H9 (cell line): ENCODE measurements around the gene RPP25. TPM values are rescaled to one million over a fixed set of nuclear protein-coding genes. Genes with fewer than 3 reads are reported as not detected.
A peak's percentile ranks its signal among the peaks of the same experiment; 100 is the strongest.

Experiments
- DNase-seq: peaks from one replicate; pipeline ENCODE4 v3.0.0-alpha.2; 2017
- H2AFZ ChIP-seq: one replicate; pipeline ENCODE4 v1.6.1; 2013; ENCODE audit warnings: mild to moderate bottlenecking, low read length, control low read depth, moderate library complexity
- H2AK5ac ChIP-seq: 2 replicates; pipeline ENCODE4 v1.6.1; 2013; ENCODE audit warnings: low read length, control low read depth, mixed read lengths; ENCODE audit not compliant: insufficient read length
- H2BK120ac ChIP-seq: one replicate; pipeline ENCODE4 v1.6.1; 2013; ENCODE audit warnings: low read depth, mild to moderate bottlenecking, low read length, control low read depth, inconsistent platforms; ENCODE audit not compliant: poor library complexity, severe bottlenecking
- H2BK12ac ChIP-seq: 2 replicates; pipeline ENCODE4 v1.6.1; 2013; ENCODE audit warnings: low read length, control low read depth, mixed read lengths, low read depth; ENCODE audit not compliant: insufficient read length
- H2BK15ac ChIP-seq: 2 replicates; pipeline ENCODE4 v1.6.1; 2013; ENCODE audit warnings: low read depth, low read length, control low read depth
- H2BK20ac ChIP-seq: one replicate; pipeline ENCODE4 v1.6.1; 2013; ENCODE audit warnings: low read depth, mild to moderate bottlenecking, low read length, control low read depth, inconsistent platforms; ENCODE audit not compliant: poor library complexity, severe bottlenecking
- H2BK5ac ChIP-seq: 2 replicates; pipeline ENCODE4 v1.6.1; 2013; ENCODE audit warnings: low read length, control low read depth, mixed read lengths; ENCODE audit not compliant: insufficient read length
- H3K14ac ChIP-seq: 2 replicates; pipeline ENCODE4 v1.6.1; 2013; ENCODE audit warnings: low read length, control low read depth; ENCODE audit not compliant: insufficient read depth
- H3K18ac ChIP-seq: 2 replicates; pipeline ENCODE4 v1.6.1; 2013; ENCODE audit warnings: low read depth, mild to moderate bottlenecking, mixed read lengths, low read length, control low read depth; ENCODE audit not compliant: insufficient read length
- H3K23ac ChIP-seq: 2 replicates; pipeline ENCODE4 v1.6.1; 2013; ENCODE audit warnings: low read length, control low read depth, mixed read lengths, low read depth; ENCODE audit not compliant: insufficient read length
- H3K23me2 ChIP-seq: 2 replicates; pipeline ENCODE4 v1.6.1; 2013; ENCODE audit warnings: low read depth, mild to moderate bottlenecking, mixed read lengths, low read length, control low read depth; ENCODE audit not compliant: insufficient read length, poor library complexity, severe bottlenecking
- H3K27ac ChIP-seq: 2 replicates; pipeline ENCODE4 v1.5.1; 2013; ENCODE audit warnings: low read length, control low read depth, mixed read lengths, low read depth; ENCODE audit not compliant: insufficient read length
- H3K27me3 ChIP-seq: 2 replicates; pipeline ENCODE4 v1.6.1; 2013; ENCODE audit warnings: low read length, control low read depth, inconsistent platforms; ENCODE audit not compliant: insufficient read depth
- H3K4ac ChIP-seq: 2 replicates; pipeline ENCODE4 v1.6.1; 2013; ENCODE audit warnings: low read depth, mild to moderate bottlenecking, control low read depth, inconsistent platforms, low read length, moderate library complexity
- H3K4me1 ChIP-seq: 2 replicates; pipeline ENCODE4 v1.6.1; 2013; ENCODE audit warnings: low read length, control low read depth, inconsistent platforms; ENCODE audit not compliant: insufficient read depth
- H3K4me2 ChIP-seq: 2 replicates; pipeline ENCODE4 v1.6.1; 2013; ENCODE audit warnings: low read length, control low read depth, mixed read lengths; ENCODE audit not compliant: insufficient read length, insufficient read depth
- H3K56ac ChIP-seq: 2 replicates; pipeline ENCODE4 v1.6.1; 2013; ENCODE audit warnings: low read depth, mild to moderate bottlenecking, mixed read lengths, low read length, control low read depth; ENCODE audit not compliant: insufficient read length
- H3K79me1 ChIP-seq: 2 replicates; pipeline ENCODE4 v1.6.1; 2013; ENCODE audit warnings: low read depth, mild to moderate bottlenecking, moderate library complexity, low read length, control low read depth, inconsistent platforms; ENCODE audit not compliant: insufficient read depth, poor library complexity, severe bottlenecking
- H3K79me2 ChIP-seq: 2 replicates; pipeline ENCODE4 v1.6.1; 2013; ENCODE audit warnings: low read length, control low read depth, inconsistent platforms; ENCODE audit not compliant: insufficient read depth
- H3K9ac ChIP-seq: 2 replicates; pipeline ENCODE4 v1.6.1; 2013; ENCODE audit warnings: low read length, control low read depth, mixed read lengths; ENCODE audit not compliant: insufficient read length; ENCODE audit errors: extremely low read depth
- H3K9me3 ChIP-seq: one replicate; pipeline ENCODE4 v1.6.1; 2013; ENCODE audit warnings: low read depth, low read length, inconsistent platforms; ENCODE audit not compliant: control insufficient read depth
- H3T11ph ChIP-seq: one replicate; pipeline ENCODE4 v1.6.1; 2013; ENCODE audit warnings: mild to moderate bottlenecking, low read length, control low read depth, inconsistent platforms
- H4K20me1 ChIP-seq: one replicate; pipeline ENCODE4 v1.6.1; 2013; ENCODE audit not compliant: control insufficient read depth, insufficient read length, insufficient read depth
- H4K5ac ChIP-seq: 2 replicates; pipeline ENCODE4 v1.6.1; 2013; ENCODE audit warnings: low read depth, mild to moderate bottlenecking, mixed read lengths, low read length, control low read depth; ENCODE audit not compliant: insufficient read length
- H4K8ac ChIP-seq: replicated peaks from 2 replicates; pipeline ENCODE4 v1.6.1; 2013; ENCODE audit warnings: low read length, control low read depth, mixed read lengths, low read depth; ENCODE audit not compliant: insufficient read length
- H4K91ac ChIP-seq: 2 replicates; pipeline ENCODE4 v1.6.1; 2013; ENCODE audit warnings: low read depth, mild to moderate bottlenecking, moderate library complexity, mixed read lengths, low read length, control low read depth; ENCODE audit not compliant: insufficient read length
- H3K27ac Mint-ChIP-seq, 3 experiments: 2 replicates in 2 of 3; 3 replicates in 1 of 3; pipeline ENCODE4 v1.8.0; 2020 to 2021; ENCODE audit warnings: mixed read lengths in 3 of 3, mild to moderate bottlenecking in 1 of 3, moderate library complexity in 1 of 3
- H3K27me3 Mint-ChIP-seq: 2 replicates; pipeline ENCODE4 v1.8.0; 2021; ENCODE audit warnings: low read depth, mild to moderate bottlenecking, moderate library complexity, mixed read lengths
- H3K36me3 Mint-ChIP-seq, 3 experiments: 2 replicates in 2 of 3; 3 replicates in 1 of 3; pipeline ENCODE4 v1.8.0; 2020 to 2021; ENCODE audit warnings: low read depth in 3 of 3, mixed read lengths in 3 of 3; ENCODE audit not compliant: insufficient read depth in 1 of 3
- H3K4me1 Mint-ChIP-seq, 2 experiments: 2 replicates each; pipeline ENCODE4 v1.8.0; 2020; ENCODE audit warnings: mixed read lengths in 2 of 2
- H3K4me3 Mint-ChIP-seq, 2 experiments: 2 replicates in 1 of 2; 3 replicates in 1 of 2; pipeline ENCODE4 v1.8.0; 2020 to 2021; ENCODE audit warnings: mild to moderate bottlenecking in 2 of 2, mixed read lengths in 2 of 2, moderate library complexity in 1 of 2
- H3K9me3 Mint-ChIP-seq, 2 experiments: 2 replicates in 1 of 2; 3 replicates in 1 of 2; pipeline ENCODE4 v1.8.0; 2020; ENCODE audit warnings: mild to moderate bottlenecking in 2 of 2, mixed read lengths in 2 of 2, moderate library complexity in 1 of 2
- CTCF ChIP-seq: fragments of 200-600 bp; sonication (generic); conservative IDR thresholded peaks from 3 replicates; pipeline ENCODE4 v1.8.0; 2021; ENCODE audit warnings: antibody characterized with exemption, mild to moderate bottlenecking
- total RNA-seq: library from RNA; stranded (reverse); gene quantifications from 2 replicates; pipeline ENCODE4 v1.2.1, GENCODE V29; 2021

RPP25 gene
- total RNA-seq, 1 experiment from 2014 or later = 12.6 TPM

GRCh38 chr15:74954515-74954914 lies 2.1 kb downstream of the RPP25 start:
- no peaks in the 10 kb centered on the region for H3K9me3 Mint-ChIP-seq
- Histone ChIP-seq H3K9ac (no peak overlapping the region), H3K23ac (no peak overlapping the region), H2BK12ac (no peak overlapping the region), H2BK20ac (no peak overlapping the region), H2AFZ (no peak overlapping the region), H3K4me2 (peak overlapping the region; percentile 72), H2AK5ac (no peak overlapping the region), H4K5ac (no peak overlapping the region), H3K23me2 (peaks cover 33% of the 10 kb centered on the region), H3T11ph (no peak overlapping the region), H3K18ac (no peak overlapping the region), H3K14ac (no peak overlapping the region), H2BK120ac (no peak overlapping the region), H2BK5ac (no peak overlapping the region), H4K91ac (no peak overlapping the region), H3K27ac (no peak overlapping the region), H4K8ac (no peak overlapping the region), H3K4me1 (no peaks in the 10 kb centered on the region; the same call in 1 of the 2 replicates), H3K79me2 (peaks cover 3% of the 10 kb centered on the region; the same call in 1 of the 2 replicates), H4K20me1 (no peaks in the 10 kb centered on the region), H3K9me3 (no peaks in the 10 kb centered on the region), H3K79me1 (no peaks in the 10 kb centered on the region), H3K27me3 (peaks cover 11% of the 10 kb centered on the region; the same call in 1 of the 2 replicates), H2BK15ac (no peak overlapping the region), H3K4ac (no peak overlapping the region), H3K56ac (no peak overlapping the region)
- H3K36me3 Mint-ChIP-seq = peaks cover 0 to 2% (median 0%) of the 10 kb centered on the region in 3 experiments; a peak in 2 of 7 replicates
- DNase-seq = no peak
- peaks cover 43% of the 10 kb centered on the region for H3K27me3 Mint-ChIP-seq
- H3K4me3 Mint-ChIP-seq = peak overlapping the region; percentile 67 to 92; a peak in 4 of 5 replicates
- peaks cover 34 to 45% of the 10 kb centered on the region in 2 experiments for H3K4me1 Mint-ChIP-seq
- TF ChIP-seq CTCF = no peak
- H3K27ac Mint-ChIP-seq = no peak overlapping the region
